ENCODE data around the gene ELMOD3.

DNA sequence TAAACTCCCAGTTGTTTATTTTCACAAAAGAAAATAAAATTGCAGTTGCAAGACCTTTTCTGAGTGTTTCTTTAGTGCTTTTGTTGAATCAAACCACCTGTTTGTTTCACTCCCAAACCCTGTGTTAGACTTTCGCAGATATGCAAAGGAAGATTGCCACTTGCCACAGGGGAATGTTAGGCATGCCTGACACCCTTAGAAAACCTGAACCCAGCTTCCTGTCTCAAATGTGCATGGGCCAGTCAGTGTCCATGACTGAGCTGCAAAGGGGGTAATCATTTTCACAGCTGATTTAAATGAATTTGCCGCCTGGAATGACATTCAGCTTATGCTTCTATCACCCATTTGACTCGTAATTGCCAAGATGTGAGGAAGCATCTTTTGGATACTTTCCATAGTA is 44.2 kb upstream of the ELMOD3 start:
- TF ChIP-seq, protein P1, sequence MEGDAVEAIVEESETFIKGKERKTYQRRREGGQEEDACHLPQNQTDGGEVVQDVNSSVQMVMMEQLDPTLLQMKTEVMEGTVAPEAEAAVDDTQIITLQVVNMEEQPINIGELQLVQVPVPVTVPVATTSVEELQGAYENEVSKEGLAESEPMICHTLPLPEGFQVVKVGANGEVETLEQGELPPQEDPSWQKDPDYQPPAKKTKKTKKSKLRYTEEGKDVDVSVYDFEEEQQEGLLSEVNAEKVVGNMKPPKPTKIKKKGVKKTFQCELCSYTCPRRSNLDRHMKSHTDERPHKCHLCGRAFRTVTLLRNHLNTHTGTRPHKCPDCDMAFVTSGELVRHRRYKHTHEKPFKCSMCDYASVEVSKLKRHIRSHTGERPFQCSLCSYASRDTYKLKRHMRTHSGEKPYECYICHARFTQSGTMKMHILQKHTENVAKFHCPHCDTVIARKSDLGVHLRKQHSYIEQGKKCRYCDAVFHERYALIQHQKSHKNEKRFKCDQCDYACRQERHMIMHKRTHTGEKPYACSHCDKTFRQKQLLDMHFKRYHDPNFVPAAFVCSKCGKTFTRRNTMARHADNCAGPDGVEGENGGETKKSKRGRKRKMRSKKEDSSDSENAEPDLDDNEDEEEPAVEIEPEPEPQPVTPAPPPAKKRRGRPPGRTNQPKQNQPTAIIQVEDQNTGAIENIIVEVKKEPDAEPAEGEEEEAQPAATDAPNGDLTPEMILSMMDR (IDR thresholded peaks at IDR 0.05), result no peak
- no peak for TF ChIP-seq POLR2A (IDR thresholded peaks at IDR 0.05)
